ENCODE measurements around the gene FCF1.

GRCh38 chr14:74697011-74697410, 15.9 kb upstream of the FCF1 start:
- TF ChIP-seq ZNF232 (CRISPR knock-in tag; IDR thresholded peaks at IDR 0.05; ENCODE audit: borderline replicate concordance) (no peak), MYNN (CRISPR knock-in tag; IDR thresholded peaks at IDR 0.05; ENCODE audit: low read depth) (no peak), ZNF776 (CRISPR knock-in tag; IDR thresholded peaks at IDR 0.05) (no peak), HNRNPLL (IDR thresholded peaks at IDR 0.05; ENCODE audit: low read depth, low read length, poor library complexity, severe bottlenecking) (no peak), ZNF362 (CRISPR knock-in tag; IDR thresholded peaks at IDR 0.05; ENCODE audit: borderline replicate concordance) (no peak), SIN3A (IDR thresholded peaks at IDR 0.05; ENCODE audit: borderline replicate concordance, low read depth, low read length) (no peak), POLR2AphosphoS5 (IDR thresholded peaks at IDR 0.05; ENCODE audit: low read depth, low read length) (no peak)
- TF ChIP-seq, protein P1, sequence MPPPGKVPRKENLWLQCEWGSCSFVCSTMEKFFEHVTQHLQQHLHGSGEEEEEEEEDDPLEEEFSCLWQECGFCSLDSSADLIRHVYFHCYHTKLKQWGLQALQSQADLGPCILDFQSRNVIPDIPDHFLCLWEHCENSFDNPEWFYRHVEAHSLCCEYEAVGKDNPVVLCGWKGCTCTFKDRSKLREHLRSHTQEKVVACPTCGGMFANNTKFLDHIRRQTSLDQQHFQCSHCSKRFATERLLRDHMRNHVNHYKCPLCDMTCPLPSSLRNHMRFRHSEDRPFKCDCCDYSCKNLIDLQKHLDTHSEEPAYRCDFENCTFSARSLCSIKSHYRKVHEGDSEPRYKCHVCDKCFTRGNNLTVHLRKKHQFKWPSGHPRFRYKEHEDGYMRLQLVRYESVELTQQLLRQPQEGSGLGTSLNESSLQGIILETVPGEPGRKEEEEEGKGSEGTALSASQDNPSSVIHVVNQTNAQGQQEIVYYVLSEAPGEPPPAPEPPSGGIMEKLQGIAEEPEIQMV (CRISPR knock-in tag; IDR thresholded peaks at IDR 0.05; ENCODE audit: low read depth), result no peak
